ENCODE results near the gene TRAF2.

Gene TRAF2

GRCh38 chr9:136951541-136952320 lies 65.4 kb downstream of the TRAF2 start, which contains the start of gene LCN12:
LCN12 (plus strand) TSS chr9:136952273; CDS start chr9:136952328, 55 bp downstream.
- Histone ChIP-seq H3K4me1 (ENCODE audit: control insufficient read depth in 1 of 2, insufficient read depth in 2 of 2, low read length in 2 of 2) (peaks cover 0 to 13% of the 10 kb centered on the region in 2 donors), H3K4me3 (ENCODE audit: low read depth in 1 of 2, low read length in 2 of 2) (no peak within 1 kb of the TSS), H3K27ac (ENCODE audit: low read length) (no peak within 1 kb of the TSS), H3K36me3 (ENCODE audit: control insufficient read depth in 1 of 2, insufficient read depth in 2 of 2, low read length in 2 of 2) (no peaks in the 10 kb centered on the region), H3K9me3 (ENCODE audit: control insufficient read depth in 1 of 2, low read length in 2 of 2) (no peaks in the 10 kb centered on the region), H3K27me3 (ENCODE audit: low read depth, low read length) (no peaks in the 10 kb centered on the region)

GRCh38 chr9:136952321-136952850 lies 66.1 kb downstream of the TRAF2 start:
- Histone ChIP-seq H3K4me3 (ENCODE audit: low read depth in 1 of 2, low read length in 2 of 2) (no peak overlapping the region), H3K27ac (ENCODE audit: low read length) (no peak overlapping the region), H3K36me3 (ENCODE audit: control insufficient read depth in 1 of 2, insufficient read depth in 2 of 2, low read length in 2 of 2) (no peaks in the 10 kb centered on the region), H3K27me3 (ENCODE audit: low read depth, low read length) (no peaks in the 10 kb centered on the region), H3K9me3 (ENCODE audit: control insufficient read depth in 1 of 2, low read length in 2 of 2) (no peaks in the 10 kb centered on the region), H3K4me1 (ENCODE audit: control insufficient read depth in 1 of 2, insufficient read depth in 2 of 2, low read length in 2 of 2) (peaks cover 0 to 13% of the 10 kb centered on the region in 2 donors)

- Histone ChIP-seq H3K36me3 (ENCODE audit: control insufficient read depth in 1 of 2, insufficient read depth in 2 of 2, low read length in 2 of 2) (no peaks in the 10 kb centered on the region), H3K27ac (ENCODE audit: low read length) (no peak overlapping the region), H3K4me3 (ENCODE audit: low read depth in 1 of 2, low read length in 2 of 2) (no peak overlapping the region), H3K27me3 (ENCODE audit: low read depth, low read length) (no peaks in the 10 kb centered on the region), H3K9me3 (ENCODE audit: control insufficient read depth in 1 of 2, low read length in 2 of 2) (no peaks in the 10 kb centered on the region), H3K4me1 (ENCODE audit: control insufficient read depth in 1 of 2, insufficient read depth in 2 of 2, low read length in 2 of 2) (peaks cover 0 to 13% of the 10 kb centered on the region in 2 donors)
These were observed 66.8 kb downstream of the TRAF2 start for GRCh38 chr9:136952876-136953770.

GRCh38 chr9:136953771-136954269 lies 67.5 kb downstream of the TRAF2 start:
- Histone ChIP-seq H3K27ac (ENCODE audit: low read length) (no peak overlapping the region), H3K36me3 (ENCODE audit: control insufficient read depth in 1 of 2, insufficient read depth in 2 of 2, low read length in 2 of 2) (no peaks in the 10 kb centered on the region), H3K27me3 (ENCODE audit: low read depth, low read length) (no peaks in the 10 kb centered on the region)

GRCh38 chr9:136954270-136955083 lies 68.2 kb downstream of the TRAF2 start:
- Histone ChIP-seq H3K4me3 (ENCODE audit: low read depth in 1 of 2, low read length in 2 of 2) (no peak overlapping the region), H3K27ac (ENCODE audit: low read length) (no peak overlapping the region), H3K36me3 (ENCODE audit: control insufficient read depth in 1 of 2, insufficient read depth in 2 of 2, low read length in 2 of 2) (no peaks in the 10 kb centered on the region), H3K4me1 (ENCODE audit: control insufficient read depth in 1 of 2, insufficient read depth in 2 of 2, low read length in 2 of 2) (peaks cover 0 to 9% of the 10 kb centered on the region in 2 donors), H3K27me3 (ENCODE audit: low read depth, low read length) (no peaks in the 10 kb centered on the region), H3K9me3 (ENCODE audit: control insufficient read depth in 1 of 2, low read length in 2 of 2) (no peaks in the 10 kb centered on the region)

More at GRCh38 chr9:136953771-136954269, 67.5 kb downstream of the TRAF2 start:
- Histone ChIP-seq H3K4me3 (ENCODE audit: low read depth in 1 of 2, low read length in 2 of 2) (no peak overlapping the region), H3K4me1 (ENCODE audit: control insufficient read depth in 1 of 2, insufficient read depth in 2 of 2, low read length in 2 of 2) (peaks cover 0 to 13% of the 10 kb centered on the region in 2 donors), H3K9me3 (ENCODE audit: control insufficient read depth in 1 of 2, low read length in 2 of 2) (no peaks in the 10 kb centered on the region)

- H3K36me3 ChIP-seq (ENCODE audit: control insufficient read depth in 1 of 2, insufficient read depth in 2 of 2, low read length in 2 of 2) = no peaks in the 10 kb centered on the region
- H3K27me3 ChIP-seq (ENCODE audit: low read depth, low read length) = no peaks in the 10 kb centered on the region
- H3K4me1 ChIP-seq (ENCODE audit: control insufficient read depth in 1 of 2, insufficient read depth in 2 of 2, low read length in 2 of 2) = peaks cover 0 to 4% of the 10 kb centered on the region in 2 donors
- H3K27ac ChIP-seq (ENCODE audit: low read length) = no peak overlapping the region
- H3K4me3 ChIP-seq (ENCODE audit: low read depth in 1 of 2, low read length in 2 of 2) = no peak overlapping the region
- no peaks in the 10 kb centered on the region for H3K9me3 ChIP-seq (ENCODE audit: control insufficient read depth in 1 of 2, low read length in 2 of 2)
These were observed 69.1 kb downstream of the TRAF2 start for GRCh38 chr9:136955202-136955942.

GRCh38 chr9:136955943-136956335 lies 69.6 kb downstream of the TRAF2 start:
- Histone ChIP-seq H3K36me3 (ENCODE audit: control insufficient read depth in 1 of 2, insufficient read depth in 2 of 2, low read length in 2 of 2) (no peaks in the 10 kb centered on the region), H3K9me3 (ENCODE audit: control insufficient read depth in 1 of 2, low read length in 2 of 2) (no peaks in the 10 kb centered on the region), H3K4me1 (ENCODE audit: control insufficient read depth in 1 of 2, insufficient read depth in 2 of 2, low read length in 2 of 2) (peaks cover 0 to 3% of the 10 kb centered on the region in 2 donors), H3K27ac (ENCODE audit: low read length) (no peak overlapping the region), H3K4me3 (ENCODE audit: low read depth in 1 of 2, low read length in 2 of 2) (no peak overlapping the region), H3K27me3 (ENCODE audit: low read depth, low read length) (no peaks in the 10 kb centered on the region)

GRCh38 chr9:136956604-136957003 lies 70.3 kb downstream of the TRAF2 start:
- Histone ChIP-seq H3K36me3 (ENCODE audit: control insufficient read depth in 1 of 2, insufficient read depth in 2 of 2, low read length in 2 of 2) (no peaks in the 10 kb centered on the region), H3K4me1 (ENCODE audit: control insufficient read depth in 1 of 2, insufficient read depth in 2 of 2, low read length in 2 of 2) (peaks cover 0 to 4% of the 10 kb centered on the region in 2 donors), H3K27me3 (ENCODE audit: low read depth, low read length) (no peaks in the 10 kb centered on the region), H3K9me3 (ENCODE audit: control insufficient read depth in 1 of 2, low read length in 2 of 2) (no peaks in the 10 kb centered on the region), H3K27ac (ENCODE audit: low read length) (no peak overlapping the region), H3K4me3 (ENCODE audit: low read depth in 1 of 2, low read length in 2 of 2) (no peak overlapping the region)

- Histone ChIP-seq H3K27ac (ENCODE audit: low read length) (no peak overlapping the region), H3K4me1 (ENCODE audit: control insufficient read depth in 1 of 2, insufficient read depth in 2 of 2, low read length in 2 of 2) (peaks cover 0 to 4% of the 10 kb centered on the region in 2 donors), H3K9me3 (ENCODE audit: control insufficient read depth in 1 of 2, low read length in 2 of 2) (no peaks in the 10 kb centered on the region), H3K4me3 (ENCODE audit: low read depth in 1 of 2, low read length in 2 of 2) (no peak overlapping the region), H3K36me3 (ENCODE audit: control insufficient read depth in 1 of 2, insufficient read depth in 2 of 2, low read length in 2 of 2) (no peaks in the 10 kb centered on the region), H3K27me3 (ENCODE audit: low read depth, low read length) (no peaks in the 10 kb centered on the region)
These were observed 71.1 kb downstream of the TRAF2 start for GRCh38 chr9:136957461-136957860.

GRCh38 chr9:136957901-136958300 lies 71.6 kb downstream of the TRAF2 start:
- Histone ChIP-seq H3K27ac (ENCODE audit: low read length) (no peak overlapping the region), H3K9me3 (ENCODE audit: control insufficient read depth in 1 of 2, low read length in 2 of 2) (no peaks in the 10 kb centered on the region), H3K36me3 (ENCODE audit: control insufficient read depth in 1 of 2, insufficient read depth in 2 of 2, low read length in 2 of 2) (no peaks in the 10 kb centered on the region), H3K27me3 (ENCODE audit: low read depth, low read length) (no peaks in the 10 kb centered on the region), H3K4me1 (ENCODE audit: control insufficient read depth in 1 of 2, insufficient read depth in 2 of 2, low read length in 2 of 2) (peaks cover 0 to 4% of the 10 kb centered on the region in 2 donors), H3K4me3 (ENCODE audit: low read depth in 1 of 2, low read length in 2 of 2) (no peak overlapping the region)

Data from muscle layer of duodenum (tissue), 2 donors.